Neural cell (in vitro differentiated cells): ENCODE results near the gene POU2AF3. TPM values are rescaled to one million over a fixed set of nuclear protein-coding genes. Genes with fewer than 3 reads are reported as not detected.

Experiments
- H2AFZ ChIP-seq: fragments of 200-600, 300-800 bp; sonication (generic), shearing (Covaris generic); 2 replicates; pipeline ENCODE4 v1.6.0; 2014; ENCODE audit warnings: low read depth, mild to moderate bottlenecking, antibody characterized with exemption, low read length, moderate library complexity
- H3F3A ChIP-seq: fragments of 200-600 bp; shearing (Covaris generic); 2 replicates; pipeline ENCODE4 v1.6.1; 2016; ENCODE audit warnings: mild to moderate bottlenecking, moderate library complexity, mixed read lengths, antibody characterized with exemption, low read length; ENCODE audit not compliant: insufficient read depth, poor library complexity, severe bottlenecking
- H3K27ac ChIP-seq: fragments of 200-600, 300-800 bp; sonication (generic), shearing (Covaris generic); 2 replicates; pipeline ENCODE4 v1.5.1; 2014; ENCODE audit warnings: mild to moderate bottlenecking, low read length, moderate library complexity
- H3K27me3 ChIP-seq: fragments of 300-800, 200-600 bp; sonication (generic), shearing (Covaris generic); 2 replicates; pipeline ENCODE4 v1.6.0; 2014; ENCODE audit warnings: mild to moderate bottlenecking, low read depth, low read length, moderate library complexity; ENCODE audit not compliant: insufficient read depth
- H3K36me3 ChIP-seq: fragments of 300-800, 200-600 bp; sonication (generic), shearing (Covaris generic); 2 replicates; pipeline ENCODE4 v1.5.1; 2014; ENCODE audit warnings: mild to moderate bottlenecking, antibody characterized with exemption, low read length, moderate library complexity; ENCODE audit not compliant: insufficient read depth
- H3K4me2 ChIP-seq: fragments of 300-800, 200-600 bp; sonication (generic), shearing (Covaris generic); 2 replicates; pipeline ENCODE4 v1.6.0; 2014; ENCODE audit warnings: mild to moderate bottlenecking, low read length
- H3K4me3 ChIP-seq: fragments of 300-800, 200-600 bp; sonication (generic), shearing (Covaris generic); 2 replicates; pipeline ENCODE4 v1.5.1; 2014; ENCODE audit warnings: mild to moderate bottlenecking, low read length, moderate library complexity
- H3K79me2 ChIP-seq: fragments of 200-600 bp; shearing (Covaris generic); replicated peaks from 2 replicates; pipeline ENCODE4 v1.6.0; 2014; ENCODE audit warnings: mild to moderate bottlenecking, low read length, moderate library complexity; ENCODE audit not compliant: insufficient read depth
- H3K9ac ChIP-seq: fragments of 300-800, 200-600 bp; sonication (generic), shearing (Covaris generic); 2 replicates; pipeline ENCODE4 v1.6.1; 2016; ENCODE audit warnings: mild to moderate bottlenecking, low read length, mixed read lengths
- H3K9me2 ChIP-seq: fragments of 200-600 bp; shearing (Covaris generic); 2 replicates; pipeline ENCODE4 v1.6.1; 2016; ENCODE audit warnings: mild to moderate bottlenecking, low read length, mixed read lengths; ENCODE audit not compliant: insufficient read depth
- H3K9me3 ChIP-seq: fragments of 200-600, 300-800 bp; sonication (generic), shearing (Covaris generic); 2 replicates; pipeline ENCODE4 v1.6.1; 2016; ENCODE audit warnings: mild to moderate bottlenecking, mixed run types, low read length, moderate library complexity, mixed read lengths
- H4K20me1 ChIP-seq: fragments of 200-600 bp; shearing (Covaris generic); 2 replicates; pipeline ENCODE4 v1.6.1; 2016; ENCODE audit warnings: mild to moderate bottlenecking, mixed run types; ENCODE audit not compliant: insufficient read depth
- CTCF ChIP-seq: fragments of 450-650 bp; IDR thresholded peaks from 2 replicates; pipeline ENCODE4 v1.5.1; 2014; ENCODE audit warnings: antibody characterized with exemption, mild to moderate bottlenecking, moderate library complexity; ENCODE audit not compliant: poor library complexity, severe bottlenecking
- EP300 ChIP-seq: fragments of 450-650 bp; conservative IDR thresholded peaks from 2 replicates; pipeline ENCODE4 v1.6.1; 2014; ENCODE audit warnings: antibody characterized with exemption, mild to moderate bottlenecking, moderate library complexity; ENCODE audit not compliant: poor library complexity, severe bottlenecking
- EZH2 ChIP-seq: fragments of 200-600, 300-800 bp; shearing (Covaris generic), sonication (generic); IDR thresholded peaks from 2 replicates; pipeline ENCODE4 v1.6.1; 2014; ENCODE audit warnings: antibody characterized with exemption, low read length, borderline replicate concordance, mild to moderate bottlenecking; ENCODE audit not compliant: insufficient read depth, poor library complexity, severe bottlenecking
- MXI1 ChIP-seq: fragments of 450-650 bp; conservative IDR thresholded peaks from 2 replicates; pipeline ENCODE4 v1.6.1; 2014; ENCODE audit warnings: antibody characterized with exemption, mild to moderate bottlenecking; ENCODE audit not compliant: poor library complexity, severe bottlenecking
- POLR2AphosphoS5 ChIP-seq: IDR thresholded peaks from 2 replicates; pipeline ENCODE4 v1.6.1; 2012
- RAD21 ChIP-seq: fragments of 450-650 bp; conservative IDR thresholded peaks from 2 replicates; pipeline ENCODE4 v1.6.1; 2014; ENCODE audit warnings: antibody characterized with exemption, mild to moderate bottlenecking, moderate library complexity
- REST ChIP-seq: IDR thresholded peaks from 2 replicates; pipeline ENCODE4 v1.6.1; 2012; ENCODE audit warnings: borderline replicate concordance
- SMC3 ChIP-seq: fragments of 450-650 bp; conservative IDR thresholded peaks from 2 replicates; pipeline ENCODE4 v1.6.1; 2014; ENCODE audit warnings: antibody characterized with exemption, mild to moderate bottlenecking, moderate library complexity; ENCODE audit not compliant: poor library complexity
- TAF1 ChIP-seq: IDR thresholded peaks from 2 replicates; pipeline ENCODE4 v1.6.1; 2012; ENCODE audit warnings: low read depth
- polyA plus RNA-seq: library from polyadenylated mRNA; depleted of rRNA; stranded (reverse); fragments of >200 nt; gene quantifications from 2 replicates; pipeline ENCODE4 v1.2.3, GENCODE V29; 2014

POU2AF3 gene
- polyA plus RNA-seq, 1 donor from 2014 or later, result not detected

GRCh38 chr11:111258046-111258445 lies 40.3 kb upstream of the POU2AF3 start:
- Histone ChIP-seq H3K4me3 (no peak overlapping the region), H4K20me1 (no peaks in the 10 kb centered on the region), H3K9me3 (no peaks in the 10 kb centered on the region), H3K79me2 (no peaks in the 10 kb centered on the region), H3K4me2 (no peak overlapping the region), H3K9ac (no peak overlapping the region), H3K36me3 (no peaks in the 10 kb centered on the region), H2AFZ (no peak overlapping the region), H3K27me3 (no peaks in the 10 kb centered on the region), H3F3A (no peaks in the 10 kb centered on the region), H3K27ac (no peak overlapping the region), H3K9me2 (no peaks in the 10 kb centered on the region)
- no peak for TF ChIP-seq TAF1
- TF ChIP-seq EZH2, result no peak
- no peak for TF ChIP-seq CTCF

GRCh38 chr11:111259896-111260295 lies 38.5 kb upstream of the POU2AF3 start:
- Histone ChIP-seq H3K4me3 (no peak overlapping the region), H3K27me3 (no peaks in the 10 kb centered on the region), H3K4me2 (no peak overlapping the region), H3K79me2 (no peaks in the 10 kb centered on the region), H3K9me2 (no peaks in the 10 kb centered on the region), H4K20me1 (no peaks in the 10 kb centered on the region), H3K36me3 (no peaks in the 10 kb centered on the region), H3K9ac (no peak overlapping the region), H2AFZ (no peak overlapping the region), H3K9me3 (no peaks in the 10 kb centered on the region), H3F3A (no peaks in the 10 kb centered on the region), H3K27ac (no peak overlapping the region)
- TF ChIP-seq MXI1, result no peak

GRCh38 chr11:111260811-111261210 lies 37.5 kb upstream of the POU2AF3 start:
- no peaks in the 10 kb centered on the region for H3K36me3 ChIP-seq
- no peak overlapping the region for H3K4me3 ChIP-seq
- no peaks in the 10 kb centered on the region for H3K79me2 ChIP-seq
- no peak overlapping the region for H3K9ac ChIP-seq
- H3K9me3 ChIP-seq, result no peaks in the 10 kb centered on the region
- H3K27ac ChIP-seq, result no peak overlapping the region
- no peak overlapping the region for H3K4me2 ChIP-seq
- no peaks in the 10 kb centered on the region for H3K27me3 ChIP-seq
- no peaks in the 10 kb centered on the region for H3K9me2 ChIP-seq
- no peak overlapping the region for H2AFZ ChIP-seq
- TF ChIP-seq TAF1, result no peak
- H4K20me1 ChIP-seq, result no peaks in the 10 kb centered on the region
- H3F3A ChIP-seq, result no peaks in the 10 kb centered on the region

GRCh38 chr11:111264646-111265045 lies 33.7 kb upstream of the POU2AF3 start:
- no peaks in the 10 kb centered on the region for H4K20me1 ChIP-seq
- no peaks in the 10 kb centered on the region for H3K79me2 ChIP-seq
- no peak overlapping the region for H2AFZ ChIP-seq
- no peak for TF ChIP-seq RAD21
- no peak for TF ChIP-seq MXI1
- no peak for TF ChIP-seq REST
- no peak for TF ChIP-seq EP300
- TF ChIP-seq SMC3, result no peak
- TF ChIP-seq TAF1, result no peak
- TF ChIP-seq POLR2AphosphoS5, result no peak
- H3K9me2 ChIP-seq, result no peaks in the 10 kb centered on the region
- H3K9ac ChIP-seq, result no peak overlapping the region
- H3K4me3 ChIP-seq, result no peak overlapping the region
- H3K9me3 ChIP-seq, result no peaks in the 10 kb centered on the region
- H3K4me2 ChIP-seq, result no peak overlapping the region
- no peaks in the 10 kb centered on the region for H3K27me3 ChIP-seq
- H3K27ac ChIP-seq, result no peak overlapping the region
- H3F3A ChIP-seq, result no peaks in the 10 kb centered on the region
- no peaks in the 10 kb centered on the region for H3K36me3 ChIP-seq
